Embryonic facial prominence (tissue), 1 donor: ENCODE data around the gene ATP6V1B1.

Experiments used
- DNase-seq: peaks from one replicate; pipeline ENCODE4 v3.0.0-alpha.2; 2016; ENCODE audit errors: extremely low spot score

The ATP6V1B1 gene

GRCh38 chr2:70943205-70943871 is 7.6 kb downstream of the ATP6V1B1 start:
- no peak for DNase-seq

DNA sequence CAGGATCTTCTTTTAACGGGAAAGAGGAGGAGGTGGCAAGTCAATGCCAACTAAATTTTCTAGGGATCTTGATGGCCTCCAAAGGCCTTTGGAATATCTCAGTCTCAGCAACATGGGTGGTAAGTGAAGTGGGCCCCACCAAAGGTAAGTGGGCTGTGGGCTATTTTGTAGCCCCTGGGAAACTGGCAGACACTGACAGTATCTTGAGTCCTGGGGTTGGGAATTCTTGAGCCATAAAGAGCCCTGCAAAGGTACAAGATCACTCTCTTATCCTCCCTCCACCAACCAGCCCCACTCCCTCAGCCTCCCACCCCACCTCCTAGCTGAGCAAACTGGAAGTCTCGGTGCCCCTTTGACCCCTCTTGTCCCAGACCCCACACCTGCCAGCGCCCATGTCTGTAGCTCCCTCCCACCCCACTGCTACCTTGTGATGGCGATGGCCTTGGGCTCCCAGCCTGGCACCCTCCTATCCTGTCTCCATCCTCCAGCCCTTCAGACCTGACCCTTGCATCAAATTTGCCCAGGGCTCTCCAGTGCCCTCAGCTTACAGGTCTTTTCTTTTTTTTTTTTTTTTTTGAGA is 8.5 kb downstream of the ATP6V1B1 start:
- no peak for DNase-seq

GRCh38 chr2:70946832-70947442 is 11.2 kb downstream of the ATP6V1B1 start:
- no peak for DNase-seq

GRCh38 chr2:70947556-70948184 is 12.0 kb downstream of the ATP6V1B1 start:
- no peak for DNase-seq

DNA sequence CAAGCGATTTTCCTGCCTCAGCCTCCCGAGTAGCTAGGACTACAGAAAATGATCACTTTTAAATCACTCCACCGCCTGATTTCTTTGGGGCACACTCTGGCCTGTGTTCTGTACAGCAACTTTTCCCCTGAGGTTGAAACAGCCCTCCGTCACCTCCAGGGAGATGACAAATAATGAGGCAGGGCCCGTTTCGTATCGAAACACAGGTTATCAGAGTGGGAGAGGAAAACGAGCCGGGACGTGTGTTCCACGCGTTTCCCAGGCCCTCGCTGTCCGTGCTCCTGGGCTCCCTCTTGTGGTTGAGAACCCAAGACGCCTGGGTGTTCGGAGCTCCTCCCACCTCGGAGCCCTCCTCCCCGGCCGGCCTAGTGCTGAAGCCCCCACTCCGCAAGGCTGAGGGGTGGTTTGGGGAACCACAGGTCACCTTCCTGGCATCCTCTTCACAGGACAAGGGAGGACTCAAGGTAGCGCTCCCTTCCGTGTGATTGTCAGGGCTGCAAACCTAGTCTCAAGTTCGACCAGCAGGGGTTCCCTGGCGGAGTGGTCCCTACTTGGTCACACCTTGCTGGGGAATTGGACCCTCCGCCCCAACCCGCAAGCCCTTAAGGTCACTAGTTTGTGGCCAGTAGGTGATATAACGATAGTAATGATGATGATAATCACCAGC is 12.8 kb downstream of the ATP6V1B1 start:
- DNase-seq, result peak; percentile 19

GRCh38 chr2:70949086-70949485 is 13.4 kb downstream of the ATP6V1B1 start:
- DNase-seq, result no peak

- DNase-seq, result no peak
Observed at GRCh38 chr2:70954886-70955285, 19.2 kb downstream of the ATP6V1B1 start.

DNA sequence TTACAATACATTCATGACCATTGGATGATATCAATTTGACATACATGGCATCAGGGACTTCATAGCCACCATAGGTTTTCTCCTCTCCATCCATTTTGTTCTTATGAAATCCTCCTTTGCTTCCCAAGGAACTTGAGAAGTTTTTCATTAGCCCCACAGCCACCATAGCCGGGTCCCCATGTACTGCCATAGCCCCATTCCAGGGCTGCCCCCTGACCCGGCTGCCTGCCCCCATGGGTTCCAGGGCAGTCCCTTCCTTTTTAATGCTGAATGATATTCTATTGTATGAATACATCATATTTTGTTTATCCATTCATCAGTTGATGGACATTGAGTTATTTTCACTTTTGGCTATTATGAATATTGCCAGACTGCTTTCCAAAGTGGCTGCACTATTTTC is 20.4 kb downstream of the ATP6V1B1 start:
- no peak for DNase-seq

- no peak for DNase-seq
Observed at GRCh38 chr2:70957798-70958197, 22.1 kb downstream of the ATP6V1B1 start.

GRCh38 chr2:70958759-70959158 is 23.1 kb downstream of the ATP6V1B1 start:
- no peak for DNase-seq

DNA sequence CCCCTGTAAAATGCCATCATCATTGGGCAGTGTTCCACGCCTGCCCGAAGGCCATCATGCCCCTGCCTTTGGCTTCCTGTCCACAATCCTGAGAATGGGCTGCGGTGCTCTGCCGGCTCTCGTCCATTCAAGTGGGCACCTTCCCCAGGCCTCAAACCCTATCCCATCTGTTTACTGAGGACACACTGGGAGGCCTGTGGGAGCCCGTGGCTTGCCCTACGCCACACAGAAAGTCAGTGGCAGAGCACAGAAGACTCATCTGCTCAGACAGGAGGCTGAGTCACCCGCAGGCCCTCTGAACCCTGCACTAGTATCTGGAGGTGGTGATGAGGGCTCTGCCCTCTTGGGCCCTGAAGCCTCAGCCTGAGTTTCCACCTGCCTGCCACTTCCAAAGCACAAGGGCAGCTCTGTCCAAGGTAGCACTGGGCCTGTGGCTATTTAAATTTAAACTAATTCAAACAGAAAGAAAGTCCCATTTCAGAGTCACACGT is 23.6 kb downstream of the ATP6V1B1 start:
- no peak for DNase-seq

- DNase-seq, result no peak
Observed at GRCh38 chr2:70959851-70960832, 24.4 kb downstream of the ATP6V1B1 start.

GRCh38 chr2:70960833-70961647 is 25.3 kb downstream of the ATP6V1B1 start:
- DNase-seq, result no peak

DNA sequence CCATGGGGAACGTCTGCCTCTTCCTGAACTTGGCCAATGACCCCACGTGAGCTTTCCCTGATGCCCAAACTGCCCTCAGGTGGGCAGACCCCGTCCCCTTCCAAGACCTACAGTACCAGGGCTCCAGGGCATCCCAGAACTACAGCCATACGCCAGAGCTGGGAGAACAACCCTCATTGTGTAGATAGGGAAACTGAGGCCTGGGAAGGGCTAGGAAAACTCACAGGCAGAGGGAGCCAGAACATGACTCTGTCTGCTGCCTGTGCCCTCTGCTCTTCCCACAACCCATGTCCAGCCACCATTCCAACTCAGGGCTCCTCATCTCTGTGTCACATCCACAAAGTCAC is 25.9 kb downstream of the ATP6V1B1 start:
- DNase-seq, result no peak

DNA sequence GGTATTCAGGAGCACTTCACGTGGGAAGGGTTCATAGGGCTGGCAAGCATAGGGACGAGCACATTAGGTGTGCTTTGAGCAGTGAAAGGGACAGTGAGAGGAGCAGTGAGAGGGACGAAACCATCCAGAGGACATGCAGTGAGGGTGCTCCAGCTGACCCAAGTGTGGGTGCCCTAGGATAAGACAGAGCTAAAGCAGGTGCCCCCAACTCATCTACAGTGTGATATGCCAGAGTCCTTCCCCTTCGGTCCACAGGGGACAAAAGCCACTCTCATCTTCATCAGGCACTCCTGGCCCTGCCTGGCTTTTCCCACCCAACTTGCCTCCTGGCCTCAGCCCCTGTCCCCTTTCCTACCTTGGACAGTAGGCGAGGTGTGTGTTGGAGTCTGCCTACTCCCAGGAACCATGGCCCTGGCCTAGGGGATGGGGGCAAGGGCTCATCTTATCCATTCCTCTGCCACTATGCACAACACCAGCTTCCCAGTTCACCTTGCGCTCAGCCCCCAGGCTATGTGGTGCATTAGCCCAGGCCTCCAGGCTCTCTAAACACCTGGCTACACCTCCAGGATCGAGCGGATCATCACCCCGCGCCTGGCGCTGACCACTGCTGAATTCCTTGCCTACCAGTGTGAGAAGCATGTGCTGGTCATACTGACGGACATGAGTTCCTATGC is 26.6 kb downstream of the ATP6V1B1 start:
- DNase-seq, result no peak

- DNase-seq, result no peak
Observed at GRCh38 chr2:70962885-70963878, 27.5 kb downstream of the ATP6V1B1 start.

GRCh38 chr2:70964133-70964532 is 28.4 kb downstream of the ATP6V1B1 start:
- no peak for DNase-seq
